ENCODE results near the gene STK10.

STK10 gene

DNA sequence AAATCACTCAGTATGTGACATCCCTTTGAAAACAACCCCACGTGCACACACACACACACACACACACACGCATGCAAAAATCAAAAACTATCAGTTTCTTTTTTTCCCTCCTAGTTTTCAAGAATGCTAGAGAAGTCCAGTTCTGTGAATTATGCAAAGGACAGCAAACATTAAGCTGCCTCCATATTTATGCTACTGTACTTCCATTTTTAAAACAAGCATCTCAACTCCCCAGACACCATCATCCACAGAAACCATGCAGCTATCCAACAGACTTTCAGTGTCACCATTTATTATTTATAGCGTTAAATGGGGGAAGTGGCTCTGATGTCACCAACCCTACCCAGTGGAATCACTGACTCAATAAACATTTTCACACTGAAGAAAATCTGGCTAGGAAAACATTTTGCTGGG, 183.2 kb downstream of the STK10 start:
- no peak for FAIRE-seq

DNA sequence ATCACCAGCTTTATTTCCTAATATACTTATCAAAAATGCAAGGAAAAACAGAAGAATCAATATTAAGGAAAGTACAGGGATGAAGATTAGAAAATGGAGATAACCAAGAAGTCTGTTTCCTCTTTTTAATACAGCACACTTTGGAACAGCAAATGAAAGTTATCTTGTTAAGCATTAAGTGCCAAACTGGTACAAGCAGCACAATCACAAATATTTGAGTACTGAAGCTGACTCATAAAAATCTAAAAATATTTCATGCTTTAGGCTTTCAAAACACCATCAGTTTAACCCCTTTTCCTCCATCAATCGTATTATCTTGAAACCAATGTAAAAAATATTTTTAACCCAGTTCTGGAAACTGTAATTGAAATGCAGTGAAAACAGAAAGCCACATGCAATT, 184.3 kb downstream of the STK10 start:
- FAIRE-seq, result no peak

DNA sequence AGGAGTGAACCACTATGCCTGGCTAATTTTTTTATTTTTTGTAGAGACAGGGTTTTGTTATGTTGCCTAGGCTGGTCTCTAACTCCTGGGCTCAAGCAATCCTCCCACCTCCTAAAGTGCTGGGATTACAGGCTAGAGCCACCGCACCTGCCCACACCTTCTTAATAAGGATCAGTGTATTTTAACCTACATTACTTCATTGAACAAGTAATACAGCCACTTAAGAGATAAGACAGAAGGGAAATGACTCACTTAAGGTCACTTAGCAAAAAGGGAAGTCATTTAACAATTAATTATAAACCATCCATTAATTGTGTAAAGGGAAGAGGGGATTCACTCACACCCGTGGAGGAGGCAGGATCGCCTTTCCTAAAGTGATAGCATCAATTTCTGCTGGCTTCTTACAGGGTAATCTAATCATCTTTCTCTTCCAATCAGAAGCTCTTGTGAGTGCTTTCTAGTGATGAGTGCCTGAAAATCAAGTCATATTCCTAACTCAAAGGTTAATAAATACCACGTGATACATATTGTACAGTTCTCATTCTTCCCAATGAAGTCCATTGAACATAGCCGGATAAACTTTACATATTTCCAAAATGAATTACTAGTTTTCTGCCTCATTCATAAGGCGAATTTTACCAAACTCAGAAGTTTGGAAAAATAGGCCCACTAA, 185.0 kb downstream of the STK10 start:
- FAIRE-seq, result no peak

DNA sequence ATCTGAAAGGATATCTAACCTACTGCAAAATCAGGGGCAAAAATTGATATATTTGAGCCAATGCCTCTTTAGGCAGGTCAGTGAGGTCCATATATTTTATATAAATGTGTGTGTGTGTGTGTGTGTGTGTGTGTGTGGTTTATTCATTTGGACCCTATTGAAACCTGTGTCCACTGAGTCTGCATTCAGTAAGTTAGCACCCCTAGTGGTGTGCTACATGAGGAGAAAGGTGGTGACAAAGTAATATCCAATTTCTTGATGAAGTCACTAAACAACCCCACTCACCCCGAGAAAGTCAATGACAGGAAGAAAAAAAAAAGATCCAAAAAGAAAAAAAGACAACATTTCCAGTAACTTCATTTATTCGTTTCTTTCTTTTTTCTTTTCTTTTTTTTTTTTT, 185.7 kb downstream of the STK10 start:
- FAIRE-seq, result no peak

DNA sequence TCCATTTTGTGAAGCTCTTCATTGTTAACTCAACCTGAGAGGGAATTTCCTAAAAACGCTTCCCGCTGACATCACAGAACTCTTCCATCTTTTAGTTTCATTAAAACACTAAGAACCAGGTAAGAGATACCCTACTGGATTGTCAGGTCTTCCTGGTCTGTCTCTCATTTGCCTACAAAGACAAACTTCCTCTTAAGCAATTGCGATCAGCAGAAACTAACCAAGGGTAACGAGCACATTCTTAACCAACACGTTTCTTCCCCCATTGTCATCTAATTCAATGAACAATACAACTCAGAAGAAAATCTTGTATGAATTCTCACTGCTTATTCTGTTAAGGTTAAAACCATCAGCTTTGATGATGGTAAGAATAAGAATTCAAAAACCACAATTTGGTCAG, 188.1 kb downstream of the STK10 start:
- no peak for FAIRE-seq

DNA sequence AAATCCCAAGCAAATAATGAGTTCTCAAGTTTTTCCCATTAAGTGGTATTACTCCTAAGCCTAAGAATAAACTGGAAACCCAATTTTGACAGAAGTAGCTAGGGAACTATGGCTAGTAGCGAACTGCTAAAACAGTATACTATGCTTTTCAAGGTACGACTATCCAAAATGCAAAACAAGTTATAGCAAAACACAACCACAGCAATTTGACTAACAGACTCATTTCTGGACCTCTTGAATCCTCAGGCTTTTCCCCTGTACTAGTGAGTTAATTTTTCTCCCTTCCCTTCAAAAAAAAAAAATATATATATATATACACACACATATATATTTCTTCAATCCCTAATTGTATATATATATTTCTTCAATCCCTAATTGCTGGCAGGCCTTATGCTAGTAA, 188.9 kb downstream of the STK10 start:
- FAIRE-seq, result no peak

DNA sequence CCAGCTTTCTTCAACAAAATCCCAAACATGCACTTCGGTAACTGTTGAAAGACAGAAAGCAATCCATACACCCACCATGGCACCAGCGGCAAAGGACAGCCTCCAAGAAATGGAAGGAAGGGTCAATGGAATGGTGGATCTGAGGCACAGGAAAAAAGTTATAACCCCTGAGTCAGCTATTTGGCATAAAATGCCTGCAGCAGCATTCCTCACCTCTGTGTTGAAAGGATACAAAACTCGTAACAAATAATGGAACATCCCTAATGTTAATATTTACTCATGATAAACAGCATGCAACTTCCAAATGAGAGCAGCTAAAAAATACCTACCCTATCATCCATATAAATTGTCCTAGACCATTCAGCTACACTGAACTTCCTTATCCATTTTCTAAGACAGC, 191.0 kb downstream of the STK10 start:
- no peak for FAIRE-seq

DNA sequence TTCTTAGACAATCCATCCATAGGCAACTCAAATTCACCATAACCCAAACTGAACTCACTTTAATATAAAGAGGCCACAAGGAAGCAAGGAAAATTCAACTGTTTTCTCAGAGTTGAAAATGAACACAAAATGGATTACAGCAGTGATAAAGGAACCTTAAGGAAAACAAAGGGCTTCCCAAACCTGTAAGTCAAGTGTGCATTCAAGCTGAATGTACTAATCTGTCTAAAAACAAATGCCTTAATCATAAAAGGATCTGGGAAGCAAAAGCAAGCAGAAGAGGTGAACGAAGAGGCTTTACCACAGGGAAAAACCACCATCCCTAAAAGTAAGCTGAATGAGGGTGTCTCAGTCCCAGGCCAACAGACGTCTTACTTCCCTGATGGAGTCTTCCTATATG, 195.2 kb downstream of the STK10 start:
- FAIRE-seq, result no peak

DNA sequence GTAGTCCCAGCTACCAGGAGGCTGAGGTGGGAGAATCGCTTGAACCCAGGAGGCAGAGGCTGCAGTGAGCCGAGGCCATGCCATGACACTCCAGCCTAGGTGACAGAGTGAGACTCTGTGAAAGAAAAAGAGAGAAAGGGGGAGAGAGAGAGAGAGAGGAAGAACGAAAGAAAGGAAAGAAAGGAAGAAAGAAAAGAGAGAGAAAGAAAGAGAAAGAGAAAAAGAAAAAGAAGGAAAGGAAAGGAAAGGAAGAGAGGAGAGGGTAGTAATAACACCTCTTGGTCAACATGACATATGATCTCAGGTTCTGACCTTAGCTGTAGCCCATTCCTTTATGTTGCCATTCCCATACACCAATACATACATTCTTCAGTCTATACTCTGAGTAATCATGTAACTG, 195.7 kb downstream of the STK10 start:
- FAIRE-seq, result no peak

All from G401.6 (cell line).